H54 (cell line): ENCODE results near the gene SCARF1.
A peak's percentile ranks its signal among the peaks of the same experiment; 100 is the strongest.

Source experiments
- DNase-seq: peaks from one replicate; pipeline ENCODE4 v3.0.0; 2011; ENCODE audit warnings: low spot score, mixed read lengths; ENCODE audit not compliant: insufficient read length
- FAIRE-seq: peaks from 3 replicates; lab custom pipeline; 2011; peaks lifted over from hg19 to GRCh38; lab: Jason Lieb, UNC
- POLR2A ChIP-seq: IDR thresholded peaks from 2 replicates; pipeline ENCODE4 v1.6.1; 2011; ENCODE audit warnings: low read depth, mild to moderate bottlenecking, low read length

SCARF1 gene

DNA sequence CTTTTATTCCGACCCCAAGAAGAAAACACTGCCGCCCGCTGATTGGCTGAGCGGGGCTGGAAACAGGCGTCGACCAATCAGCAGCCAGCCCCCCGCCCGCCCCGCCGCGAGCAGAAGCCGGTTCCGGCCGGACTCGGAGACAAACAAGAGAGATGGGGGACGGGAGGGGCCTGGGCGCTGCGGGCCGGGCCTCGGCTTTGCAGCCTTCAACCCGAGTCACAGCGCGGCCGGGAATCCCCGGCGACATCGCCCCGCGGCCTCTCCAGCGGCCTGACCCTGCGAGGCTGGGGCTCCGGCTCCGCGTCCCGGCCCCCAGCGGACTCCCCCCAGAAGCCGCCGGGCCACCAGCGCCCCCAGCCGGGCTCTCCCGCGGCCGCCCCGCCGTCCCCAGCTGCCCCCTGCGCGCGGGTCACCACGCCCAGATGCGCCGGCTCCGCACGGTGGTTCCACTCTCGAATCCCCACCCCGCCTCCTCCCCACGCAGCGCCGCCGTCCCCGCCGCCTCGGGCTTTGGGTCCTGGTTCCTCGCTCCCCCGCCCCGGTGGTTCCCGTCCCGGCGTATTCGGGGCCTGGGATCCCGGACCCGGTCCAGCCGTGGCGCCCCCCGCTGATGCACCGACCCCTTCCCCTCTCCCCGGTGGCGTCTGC, 16.6 kb downstream of the SCARF1 start:
- DNase-seq (peak; percentile 98), FAIRE-seq (no peak)
- peak; percentile 38 for TF ChIP-seq POLR2A

DNA sequence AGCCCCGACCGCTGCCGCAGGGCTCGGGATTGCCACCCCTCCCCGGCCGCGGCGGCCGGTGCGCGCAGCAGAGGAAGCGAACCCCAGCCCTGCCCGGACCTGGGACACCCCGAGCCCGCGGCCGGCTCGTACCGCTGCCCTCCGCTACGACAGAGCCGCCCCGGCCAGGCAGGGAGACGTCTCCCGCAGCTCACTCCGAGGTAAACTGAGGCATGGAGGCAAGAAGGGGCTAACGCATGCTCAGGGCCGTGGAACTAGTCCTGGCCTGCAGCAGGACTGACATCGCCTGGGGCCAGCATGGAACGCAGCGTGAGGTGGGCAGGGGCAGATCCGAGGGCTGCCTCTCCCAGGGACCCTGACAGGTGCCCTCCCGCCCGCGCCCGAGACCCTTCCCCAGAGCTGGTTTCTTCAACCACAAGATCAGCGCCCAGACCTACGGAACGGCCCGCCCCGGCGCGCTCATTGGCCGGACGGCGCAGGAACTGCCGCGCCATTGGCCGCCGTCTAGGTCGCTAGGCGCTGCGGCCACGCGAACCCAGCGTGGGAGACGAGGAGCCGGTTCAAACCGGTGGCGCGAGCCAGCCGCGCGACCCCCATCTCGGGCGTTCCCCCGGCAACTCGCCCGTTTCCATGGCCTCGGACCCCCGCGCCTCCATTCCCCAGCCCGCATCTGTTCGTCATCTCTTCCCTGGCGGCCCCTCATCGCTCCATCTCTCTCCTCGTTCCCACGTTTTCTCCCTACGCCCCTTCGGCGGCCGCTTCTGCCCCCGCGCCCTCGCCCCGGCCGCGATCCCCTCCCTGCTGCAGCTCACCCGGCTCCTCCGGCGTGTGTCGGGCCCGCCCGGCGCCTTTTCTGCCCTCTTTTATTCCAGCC, 17.3 kb downstream of the SCARF1 start, which contains the start of gene SLC43A2:
SLC43A2 (minus strand) TSS at position 853 of the 874 bp plus-strand sequence. CDS start 960 bp downstream, outside the sequence.
- FAIRE-seq: no peak
- no peak; the same call in none of the 2 replicates for TF ChIP-seq POLR2A
- DNase-seq: peak; percentile 95

DNA sequence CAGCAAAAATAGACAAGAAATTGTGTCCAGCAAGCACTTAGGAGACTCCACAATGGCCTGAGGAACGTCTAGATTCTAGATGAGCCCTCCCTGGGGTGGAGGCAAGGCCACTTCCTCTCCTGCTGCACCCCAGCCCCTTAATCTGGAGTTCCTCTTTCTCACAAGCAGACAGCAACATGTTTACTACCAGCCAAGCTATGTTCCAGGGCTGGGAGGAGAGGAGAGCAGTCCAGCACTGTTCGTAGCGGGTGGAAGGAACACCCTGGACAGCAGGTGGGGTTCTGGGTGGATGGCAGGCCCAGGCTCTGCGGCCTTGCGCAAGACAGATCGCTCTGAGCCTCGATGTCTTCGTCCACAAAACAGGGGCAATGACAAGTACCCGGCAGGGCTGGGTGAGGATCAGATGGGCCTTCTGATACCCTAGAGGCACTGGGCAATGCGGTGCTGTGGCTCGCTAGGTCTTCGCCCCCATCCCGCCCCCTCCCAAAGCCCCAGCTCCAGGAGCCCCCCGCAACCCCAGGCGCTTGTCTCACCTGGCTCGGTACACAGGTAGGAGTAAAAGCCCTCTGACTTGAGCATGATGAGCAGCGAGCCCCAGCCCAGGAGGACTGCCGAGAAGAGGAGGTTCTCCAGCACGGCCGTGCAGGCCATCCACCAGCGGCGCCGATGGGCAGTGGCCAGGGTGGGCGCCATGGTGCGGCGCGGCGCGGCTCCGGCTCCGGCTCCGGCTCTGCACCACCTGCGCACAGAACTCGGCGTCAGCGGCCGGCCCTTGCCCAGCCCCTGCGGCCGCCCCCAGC, 18.1 kb downstream of the SCARF1 start:
- no peak for FAIRE-seq
- no peak for TF ChIP-seq POLR2A

DNA sequence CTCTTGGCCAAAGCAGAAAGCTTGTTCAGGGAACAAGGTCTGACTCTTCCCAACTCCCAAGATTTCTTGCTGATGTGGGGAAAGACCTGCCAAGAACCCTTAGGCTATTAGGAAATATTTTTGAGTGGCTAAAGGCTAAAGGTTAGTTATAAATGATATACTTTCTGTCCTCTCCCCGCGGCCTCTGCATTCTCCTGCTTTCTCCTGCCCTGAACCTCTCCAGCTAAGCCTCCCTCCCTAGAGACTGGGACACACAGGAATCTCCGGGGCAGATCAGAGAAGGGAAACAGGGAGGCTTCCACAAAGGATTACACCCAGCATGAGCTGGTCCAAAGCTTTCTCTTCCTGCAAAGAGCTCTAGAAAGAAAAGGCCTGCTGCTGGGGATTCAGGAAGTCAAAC, 19.2 kb downstream of the SCARF1 start:
- DNase-seq: no peak
- FAIRE-seq: no peak
- no peak for TF ChIP-seq POLR2A

More for the DNA sequence above, 18.1 kb downstream of the SCARF1 start:
- no peak for DNase-seq

DNA sequence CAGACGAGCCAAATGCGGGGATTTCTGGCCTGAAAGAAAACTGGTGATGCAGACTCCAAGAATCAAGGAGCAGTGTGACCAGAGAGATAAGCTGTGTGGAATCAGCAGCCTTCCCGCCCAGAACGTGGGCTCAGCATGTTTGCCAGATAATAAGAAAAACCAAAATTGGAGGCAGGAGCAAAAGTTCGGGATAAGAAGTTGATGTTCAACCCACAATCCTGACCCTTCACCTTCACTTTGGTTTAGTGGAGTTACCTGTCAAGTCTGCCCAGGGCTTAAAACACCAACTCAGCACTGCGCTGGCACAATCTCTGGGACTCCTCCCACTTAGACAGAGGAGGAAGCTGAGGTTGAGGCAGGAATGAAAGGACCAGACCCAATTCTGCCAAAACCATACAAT, 20.0 kb downstream of the SCARF1 start:
- no peak for TF ChIP-seq POLR2A
- no peak for DNase-seq
- no peak for FAIRE-seq

DNA sequence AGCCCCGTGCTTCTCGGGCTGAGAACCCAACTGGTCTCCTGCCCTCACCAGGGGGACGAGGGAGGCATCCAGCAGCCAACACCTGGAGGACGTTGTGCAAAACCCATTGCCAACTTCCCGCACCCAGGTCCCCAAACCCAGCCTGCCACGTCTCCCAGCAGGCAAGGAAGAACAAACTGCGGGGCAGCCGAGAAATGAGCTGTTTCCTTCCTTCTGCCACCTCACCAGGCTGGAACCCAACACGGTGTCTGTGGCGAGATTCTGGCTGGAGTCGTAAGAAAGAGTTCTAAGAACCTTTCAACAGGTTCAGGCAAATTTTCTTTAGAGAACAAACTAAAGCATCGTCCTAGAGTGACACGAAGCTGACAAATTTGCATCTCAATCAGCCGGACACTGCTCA, 20.5 kb downstream of the SCARF1 start:
- DNase-seq (no peak), FAIRE-seq (no peak)
- TF ChIP-seq POLR2A: no peak

DNA sequence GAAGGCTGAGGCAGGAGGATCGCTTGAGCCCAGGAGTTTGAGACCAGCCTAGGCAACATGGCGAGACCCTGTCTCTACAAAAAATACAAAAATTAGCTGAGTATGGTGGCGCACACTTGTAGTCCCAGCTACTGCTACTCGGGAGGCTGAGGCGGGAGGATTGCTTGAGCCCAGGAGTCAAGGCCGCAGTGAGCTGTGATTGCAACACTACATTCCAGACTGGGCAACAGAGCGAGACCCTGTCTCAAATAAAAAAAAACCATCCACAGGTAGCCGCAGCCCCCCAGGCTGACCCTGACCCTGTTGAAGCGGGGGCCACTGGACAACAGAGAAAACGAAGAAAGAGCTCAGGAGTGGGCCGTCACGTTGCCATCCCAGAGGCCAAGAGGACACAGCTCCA, 20.9 kb downstream of the SCARF1 start:
- no peak for DNase-seq
- no peak for FAIRE-seq
- TF ChIP-seq POLR2A: no peak

DNA sequence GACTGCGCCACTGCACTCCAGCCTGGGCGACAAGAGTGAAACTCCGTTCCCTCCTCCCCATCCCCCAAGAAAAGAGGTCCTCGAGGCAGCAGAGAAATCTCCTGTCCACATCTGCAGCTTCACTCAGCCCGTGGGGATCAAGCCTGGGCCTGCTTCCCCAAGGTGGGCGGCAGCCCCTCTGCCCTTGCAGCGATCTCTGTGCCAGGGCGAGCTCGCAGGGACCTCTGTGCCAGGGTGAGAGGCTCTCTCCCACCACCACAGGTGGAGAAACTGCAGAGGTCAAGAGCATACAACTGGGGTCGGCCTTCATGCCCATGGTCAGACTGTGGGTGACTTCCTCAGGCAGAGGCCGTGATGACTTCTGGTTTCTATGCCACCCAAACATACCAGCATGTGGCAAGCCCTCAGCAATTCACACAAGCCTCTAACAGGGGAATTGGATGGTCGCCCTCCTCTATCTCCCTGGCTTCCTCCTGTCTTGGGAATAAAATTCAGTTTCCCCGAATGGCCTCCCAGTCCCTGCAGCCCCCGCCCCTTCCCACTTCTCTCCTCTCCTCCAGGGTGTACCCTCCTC, 22.4 kb downstream of the SCARF1 start:
- FAIRE-seq: no peak
- DNase-seq: no peak
- no peak for TF ChIP-seq POLR2A

DNA sequence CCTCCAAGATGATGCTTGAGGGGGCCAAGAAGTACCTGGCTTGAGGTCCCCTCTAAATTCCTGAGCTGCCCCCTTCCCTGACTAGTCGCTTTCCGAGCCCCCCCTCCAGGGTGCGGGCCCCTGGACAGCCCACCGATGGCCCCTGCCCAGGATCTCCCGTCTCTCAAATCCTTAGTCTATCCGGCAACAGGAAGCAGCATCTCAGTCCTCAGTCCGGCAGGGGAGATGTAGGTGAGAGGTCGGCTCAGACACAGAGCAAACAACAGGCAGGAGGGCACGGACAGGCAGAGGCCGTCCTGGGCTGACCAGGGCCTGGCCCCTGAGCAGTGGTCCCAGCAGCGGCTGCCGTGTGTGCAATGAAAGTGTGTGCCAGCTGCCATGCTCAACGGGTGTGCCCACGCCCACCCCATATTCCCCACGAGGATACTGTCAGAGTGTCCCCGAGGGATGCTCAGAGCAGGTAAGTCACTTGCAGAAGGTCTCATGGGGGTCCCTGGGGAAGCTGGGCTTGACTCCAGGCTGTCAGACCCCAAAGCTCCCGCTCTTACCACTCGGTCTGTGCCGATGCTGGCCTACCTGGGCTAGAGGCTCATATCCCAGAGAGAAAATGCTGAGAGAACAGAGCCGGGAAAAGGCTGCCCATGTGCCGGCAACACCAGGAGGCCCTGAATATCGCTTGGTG, 24.1 kb downstream of the SCARF1 start:
- FAIRE-seq (no peak), DNase-seq (no peak)
- no peak for TF ChIP-seq POLR2A

DNA sequence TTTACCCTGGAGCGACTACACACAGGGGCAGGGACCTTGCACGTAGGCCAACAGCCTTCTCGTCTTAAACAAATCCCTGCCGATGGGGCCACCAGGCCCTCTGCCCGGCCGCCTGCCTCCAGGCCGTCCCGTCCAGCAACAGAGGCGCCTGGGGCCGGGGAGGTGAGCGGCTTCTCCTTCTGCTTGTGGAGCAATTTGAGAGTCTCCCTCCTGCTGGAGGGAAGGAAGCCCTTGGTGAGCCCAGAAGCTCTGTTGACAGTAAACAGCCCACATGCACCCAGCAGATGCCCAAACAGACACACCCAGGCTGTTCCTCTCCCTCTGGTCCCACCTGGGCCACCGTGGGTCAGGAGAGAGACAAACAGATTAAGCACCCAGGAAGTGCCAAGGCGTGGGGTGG, 25.0 kb downstream of the SCARF1 start:
- DNase-seq: no peak
- no peak for FAIRE-seq
- no peak for TF ChIP-seq POLR2A

DNA sequence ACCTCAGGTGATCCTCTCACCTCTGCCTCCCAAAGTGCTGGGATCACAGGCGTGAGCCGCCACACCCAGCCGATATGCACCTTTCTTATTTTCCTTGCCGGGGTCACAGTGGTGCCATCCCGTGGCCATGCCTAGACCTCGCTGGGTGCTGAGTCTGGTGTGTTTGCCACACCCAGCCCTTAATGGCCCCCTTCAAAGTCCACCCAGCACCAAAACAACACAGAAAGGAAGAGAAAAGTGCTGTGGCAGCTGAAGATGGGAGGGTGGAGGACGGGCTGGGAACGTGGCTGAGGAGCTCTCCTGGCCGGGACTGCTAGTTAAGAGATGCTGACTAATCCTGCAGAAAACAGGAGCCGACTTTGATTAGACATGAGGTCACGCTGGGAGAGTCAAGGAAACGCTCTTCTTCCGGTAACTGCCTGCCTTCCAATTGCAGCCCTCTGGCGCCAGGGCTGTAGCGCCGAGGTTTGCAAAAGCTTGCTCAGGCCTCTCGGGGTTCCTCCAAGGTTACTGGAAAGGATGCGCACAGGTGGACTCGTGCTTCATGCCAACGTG, 27.8 kb downstream of the SCARF1 start:
- FAIRE-seq: peak; percentile 75
- TF ChIP-seq POLR2A: no peak
- DNase-seq: peak; percentile 93

DNA sequence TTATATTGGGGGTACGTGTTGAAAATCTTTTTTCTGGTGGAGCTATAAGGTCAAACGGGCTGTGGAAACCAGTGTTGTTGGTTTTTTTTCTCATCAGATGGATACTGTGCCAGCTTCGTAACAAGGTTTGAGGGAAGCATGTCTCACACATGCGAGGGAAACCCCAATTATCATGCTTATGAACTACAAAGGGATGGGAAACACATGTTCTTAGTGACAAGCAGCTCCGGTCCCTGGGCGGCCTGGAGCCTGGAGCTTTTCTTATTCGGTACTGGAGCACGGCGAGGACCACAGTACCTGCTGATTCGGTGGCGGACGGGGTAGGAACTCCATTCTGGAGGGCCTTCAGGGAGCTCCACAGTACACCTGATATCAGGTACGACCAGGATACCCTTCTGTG, 29.4 kb downstream of the SCARF1 start:
- TF ChIP-seq POLR2A: no peak
- FAIRE-seq (no peak), DNase-seq (no peak)

DNA sequence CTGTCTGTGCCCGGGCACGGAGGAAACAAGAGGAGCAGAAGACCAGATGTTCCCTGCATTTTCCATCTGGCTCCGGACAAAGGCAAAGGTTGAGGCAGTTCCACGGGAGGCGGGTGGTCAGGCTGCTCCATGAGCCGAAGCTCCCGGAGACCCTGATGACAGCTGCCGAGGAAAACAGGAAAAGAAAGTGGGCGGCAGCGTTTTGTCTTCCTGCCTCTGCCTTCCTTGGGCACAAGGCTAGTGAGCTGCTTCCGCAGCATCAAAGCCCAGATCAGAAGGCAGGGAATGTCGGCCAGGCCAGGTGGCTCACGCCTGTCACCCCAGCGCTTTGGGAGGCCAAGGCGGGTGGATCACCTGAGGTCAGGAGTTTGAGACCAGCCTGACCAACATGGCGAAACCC, 33.1 kb downstream of the SCARF1 start:
- no peak for FAIRE-seq
- TF ChIP-seq POLR2A: no peak

More for the DNA sequence above, 33.1 kb downstream of the SCARF1 start:
- DNase-seq: no peak
